GM18873 (cell line): ENCODE measurements around the gene MYO5A.
A peak's percentile ranks its signal among the peaks of the same experiment; 100 is the strongest.
"Not testable (repeated sequence)": the region's sequence is repeated elsewhere in the genome, so short reads cannot be mapped to it uniquely, and the experiment has no call there.

ENCODE experiments used
- ATAC-seq: cut with Tn5 transposase; IDR thresholded peaks from one replicate; pipeline ENCODE4 v1.9.1; 2021; ENCODE audit warnings: mild to moderate bottlenecking, moderate library complexity, moderate number of reproducible peaks; ENCODE audit not compliant: unreplicated experiment, low FRiP score

The MYO5A gene

DNA sequence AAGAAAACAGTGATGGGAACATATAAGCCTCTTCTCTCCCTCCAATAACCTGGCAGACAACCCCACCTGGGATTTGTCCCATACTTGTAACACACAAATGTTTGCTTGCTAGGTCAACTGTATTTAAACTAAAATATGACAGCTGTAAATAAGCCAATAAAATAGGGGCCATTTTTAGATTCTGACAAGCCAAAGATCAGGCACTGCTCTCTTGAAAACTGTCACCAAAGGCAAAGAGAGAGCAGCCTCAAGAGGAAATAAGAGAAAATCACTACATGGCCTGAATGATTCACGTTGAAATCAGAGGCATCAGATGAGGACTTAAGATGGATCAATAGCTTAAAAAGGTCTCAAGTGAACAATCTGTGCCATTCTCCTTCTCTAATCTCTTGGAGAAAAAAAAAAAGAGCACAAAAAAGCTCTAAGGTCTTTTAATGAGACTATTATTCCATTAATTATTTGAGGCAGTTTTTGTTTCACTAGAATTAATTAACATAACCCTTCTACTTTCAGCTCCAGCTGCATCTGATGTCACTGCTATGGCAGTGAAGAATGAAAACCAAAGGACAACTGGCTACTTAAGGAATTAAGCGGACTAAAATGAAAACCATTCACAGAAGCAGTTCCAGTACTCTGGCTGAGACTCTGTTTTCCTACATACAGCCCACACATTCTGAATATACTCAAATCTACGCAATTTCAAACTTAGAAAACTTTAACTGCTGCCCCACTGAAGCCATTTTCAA is 19.0 kb downstream of the MYO5A start:
- no peak for ATAC-seq

- no peak for ATAC-seq
These were observed 22.1 kb downstream of the MYO5A start for GRCh38 chr15:52506549-52506948.

DNA sequence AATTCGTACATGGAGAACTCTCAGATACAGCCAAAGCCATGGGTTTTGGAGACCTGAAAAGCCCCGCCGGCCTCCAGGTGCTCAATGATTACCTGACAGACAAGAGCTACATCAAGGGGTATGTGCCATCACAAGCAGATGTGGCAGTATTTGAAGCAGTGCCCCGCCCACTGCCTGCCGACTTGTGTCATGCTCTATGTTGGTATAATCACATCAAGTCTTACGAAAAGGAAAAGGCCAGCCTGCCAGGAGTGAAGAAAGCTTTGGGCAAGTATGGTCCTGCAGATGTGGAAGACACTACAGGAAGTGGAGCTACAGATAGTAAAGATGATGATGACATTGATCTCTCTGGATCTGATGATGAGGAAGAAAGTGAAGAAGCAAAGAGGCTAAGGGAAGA is 23.5 kb downstream of the MYO5A start:
- ATAC-seq, result no peak

GRCh38 chr15:52503788-52504496 is 24.7 kb downstream of the MYO5A start:
- ATAC-seq, result peak; percentile 56

GRCh38 chr15:52502608-52503007 is 26.1 kb downstream of the MYO5A start:
- ATAC-seq, result no peak

DNA sequence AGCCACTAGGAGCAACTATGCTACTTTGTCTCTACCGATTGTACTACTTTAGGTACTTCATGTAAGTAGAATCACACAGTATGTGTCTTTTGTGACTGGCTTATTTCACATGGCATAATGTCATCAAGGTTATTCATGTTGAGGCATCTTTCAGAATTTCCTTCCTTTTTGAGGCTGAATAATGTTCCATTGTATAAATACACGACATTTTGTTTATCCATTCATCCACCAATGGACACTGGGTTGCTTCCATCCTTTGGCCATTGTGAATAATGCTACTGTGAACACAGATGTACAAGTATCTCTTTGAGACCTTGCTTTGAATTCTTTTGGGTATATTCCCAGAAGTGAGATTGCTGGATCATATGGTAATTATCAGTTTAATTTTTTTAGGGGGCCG is 29.2 kb downstream of the MYO5A start:
- ATAC-seq, result no peak

DNA sequence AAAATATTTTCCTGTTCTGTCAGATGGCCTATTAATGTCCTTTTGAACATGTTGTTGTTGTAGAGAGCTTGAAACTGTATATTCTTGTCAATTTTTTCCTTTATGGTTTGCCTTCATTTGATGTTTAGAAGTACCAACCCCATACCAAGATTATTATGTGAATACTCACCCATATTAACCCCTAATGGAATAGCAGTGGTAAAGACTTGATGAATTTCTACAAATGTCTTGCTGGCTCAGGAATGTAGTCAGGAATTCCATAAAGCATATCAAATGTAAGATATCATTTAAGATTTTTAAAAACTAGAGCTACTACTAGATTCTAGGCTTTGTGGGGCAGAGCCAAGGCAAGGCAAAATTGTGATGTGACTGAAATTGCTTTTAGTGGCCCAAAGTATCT is 30.0 kb downstream of the MYO5A start:
- no peak for ATAC-seq

- ATAC-seq, result no peak
These were observed 31.8 kb downstream of the MYO5A start for GRCh38 chr15:52496776-52497470.

- no peak for ATAC-seq
These were observed 32.5 kb downstream of the MYO5A start for GRCh38 chr15:52496175-52496574.

DNA sequence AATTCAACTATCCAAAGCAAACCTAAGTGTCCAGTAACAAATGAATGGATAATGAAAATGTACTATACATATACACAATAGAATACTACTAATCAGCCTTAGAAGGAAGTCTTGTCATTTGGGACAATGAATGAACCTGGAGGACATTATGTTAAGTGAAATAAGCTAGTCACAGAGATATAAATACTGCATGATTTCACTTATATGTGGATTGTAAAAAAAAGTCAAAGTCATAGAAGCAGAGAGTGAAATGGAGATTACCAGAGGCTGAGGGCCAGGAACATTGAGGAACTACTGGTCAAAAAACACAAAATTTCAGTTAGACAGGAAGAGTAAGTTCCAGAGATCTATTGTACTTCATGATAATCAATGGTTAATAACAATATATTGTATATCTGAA is 33.6 kb downstream of the MYO5A start:
- no peak for ATAC-seq

DNA sequence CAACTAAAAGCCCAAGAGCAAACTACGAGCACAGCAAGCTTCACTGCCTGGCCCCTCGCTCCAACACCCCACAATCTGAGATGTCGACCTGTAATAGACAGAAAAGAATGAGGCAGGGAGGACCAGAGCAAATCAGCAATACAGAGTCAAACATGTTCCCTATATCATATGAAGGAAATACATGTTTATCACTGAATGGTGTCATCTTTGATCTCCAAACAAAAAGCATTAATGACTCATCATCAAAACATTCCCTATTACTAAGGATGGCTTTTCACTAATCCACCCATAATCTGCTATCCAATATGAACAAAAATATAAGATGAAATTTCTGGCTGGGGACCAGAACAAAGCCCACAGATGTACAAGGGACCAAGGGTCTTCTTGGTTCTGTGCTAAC is 34.7 kb downstream of the MYO5A start:
- no peak for ATAC-seq

GRCh38 chr15:52492132-52492531 is 36.5 kb downstream of the MYO5A start:
- no peak for ATAC-seq

- no peak for ATAC-seq
These were observed 37.2 kb downstream of the MYO5A start for GRCh38 chr15:52491472-52491871.

- ATAC-seq, result not testable (repeated sequence)
These were observed 39.2 kb downstream of the MYO5A start for GRCh38 chr15:52489430-52489829.

DNA sequence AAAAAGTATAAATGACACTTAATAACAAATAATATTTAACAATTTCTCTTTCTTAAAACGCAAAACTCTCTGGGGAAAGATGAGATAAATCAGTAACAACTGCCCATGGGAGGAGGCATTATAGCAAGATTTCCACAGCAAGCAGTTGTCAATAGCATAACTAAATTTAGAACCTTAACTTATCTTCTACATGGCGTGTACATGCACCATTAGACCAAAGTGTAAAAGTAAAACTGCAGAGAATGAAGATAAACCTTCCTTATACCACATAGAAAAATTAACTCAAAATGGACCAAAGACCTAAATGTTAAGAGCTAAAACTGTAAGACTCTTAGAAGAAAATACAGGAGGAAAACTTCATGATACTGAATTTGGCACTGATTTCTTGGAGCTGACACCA is 39.9 kb downstream of the MYO5A start:
- ATAC-seq, result no peak

GRCh38 chr15:52486003-52486996 is 42.4 kb downstream of the MYO5A start:
- no peak for ATAC-seq

DNA sequence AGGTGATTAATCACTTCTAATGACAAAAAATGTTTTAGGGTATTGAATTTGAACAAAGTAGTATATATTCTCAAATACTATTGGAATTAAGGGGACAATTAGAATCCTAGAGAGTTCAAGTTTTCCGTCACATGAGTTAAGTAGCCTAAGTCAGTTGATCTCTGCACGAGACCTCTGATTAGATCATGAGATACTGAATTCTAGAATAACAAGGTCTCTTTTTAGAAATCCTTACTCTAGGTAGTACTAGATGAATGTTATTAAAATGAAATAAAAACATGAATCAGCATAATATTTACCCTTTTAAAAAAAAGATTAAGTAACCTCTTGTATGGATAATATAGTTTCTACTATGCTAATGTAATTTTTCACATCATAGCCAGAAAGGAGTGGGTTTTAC is 43.4 kb downstream of the MYO5A start:
- ATAC-seq, result no peak

GRCh38 chr15:52483707-52484106 is 45.0 kb downstream of the MYO5A start:
- no peak for ATAC-seq

- peak; percentile 93 for ATAC-seq
These were observed 46.8 kb downstream of the MYO5A start for GRCh38 chr15:52481915-52482314.

GRCh38 chr15:52480990-52481389 is 47.7 kb downstream of the MYO5A start:
- no peak for ATAC-seq
